ENCODE data around the gene SLX4.

SLX4 gene

DNA sequence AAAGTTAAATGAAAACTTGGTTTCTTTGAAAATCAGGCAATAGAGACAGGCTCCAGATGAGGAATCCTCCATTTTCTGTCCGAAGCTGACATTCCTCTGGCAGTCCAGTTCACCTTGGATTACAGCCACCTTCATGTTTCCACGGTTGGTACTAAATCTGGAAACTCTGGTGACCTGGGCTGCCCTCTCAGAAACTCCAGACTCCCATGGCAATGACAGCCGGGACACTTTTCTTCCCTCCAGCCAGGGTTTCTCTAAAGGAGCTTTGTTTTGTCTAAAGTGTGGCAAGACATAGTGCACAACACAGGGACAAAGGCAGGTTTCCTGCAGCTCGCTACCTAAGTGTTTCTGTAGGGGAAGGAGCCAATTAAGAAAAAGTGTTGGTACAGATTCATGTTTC is 74.6 kb downstream of the SLX4 start:
- no peak for FAIRE-seq

DNA sequence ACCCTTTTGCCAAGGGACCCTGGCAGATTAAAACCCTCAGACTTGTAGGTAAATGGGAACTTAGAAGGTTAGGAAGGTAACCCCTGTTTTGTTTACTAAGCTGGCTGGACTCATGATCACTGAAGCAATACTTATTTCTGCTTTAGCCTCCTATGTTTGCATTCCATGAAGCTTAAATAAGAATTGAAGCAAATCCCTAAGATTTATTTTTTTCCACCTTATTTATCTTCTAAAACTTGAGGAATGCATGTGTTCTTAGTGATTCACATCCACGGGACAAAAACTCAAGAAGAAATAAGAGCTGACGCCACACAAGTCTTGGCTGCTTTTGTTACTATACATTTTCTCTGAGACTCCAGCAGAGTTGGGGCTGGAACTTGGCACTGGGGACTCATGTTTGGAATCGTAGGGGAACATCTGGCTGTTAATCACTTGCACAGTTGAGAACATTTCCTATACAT is 75.1 kb downstream of the SLX4 start:
- FAIRE-seq, result no peak
- no peak for DNase-seq (ENCODE audit: insufficient read length, low spot score)
- TF ChIP-seq, protein P1, sequence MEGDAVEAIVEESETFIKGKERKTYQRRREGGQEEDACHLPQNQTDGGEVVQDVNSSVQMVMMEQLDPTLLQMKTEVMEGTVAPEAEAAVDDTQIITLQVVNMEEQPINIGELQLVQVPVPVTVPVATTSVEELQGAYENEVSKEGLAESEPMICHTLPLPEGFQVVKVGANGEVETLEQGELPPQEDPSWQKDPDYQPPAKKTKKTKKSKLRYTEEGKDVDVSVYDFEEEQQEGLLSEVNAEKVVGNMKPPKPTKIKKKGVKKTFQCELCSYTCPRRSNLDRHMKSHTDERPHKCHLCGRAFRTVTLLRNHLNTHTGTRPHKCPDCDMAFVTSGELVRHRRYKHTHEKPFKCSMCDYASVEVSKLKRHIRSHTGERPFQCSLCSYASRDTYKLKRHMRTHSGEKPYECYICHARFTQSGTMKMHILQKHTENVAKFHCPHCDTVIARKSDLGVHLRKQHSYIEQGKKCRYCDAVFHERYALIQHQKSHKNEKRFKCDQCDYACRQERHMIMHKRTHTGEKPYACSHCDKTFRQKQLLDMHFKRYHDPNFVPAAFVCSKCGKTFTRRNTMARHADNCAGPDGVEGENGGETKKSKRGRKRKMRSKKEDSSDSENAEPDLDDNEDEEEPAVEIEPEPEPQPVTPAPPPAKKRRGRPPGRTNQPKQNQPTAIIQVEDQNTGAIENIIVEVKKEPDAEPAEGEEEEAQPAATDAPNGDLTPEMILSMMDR (IDR thresholded peaks at IDR 0.05; ENCODE audit: insufficient read depth, missing control alignments), result no peak

More for the DNA sequence above, 74.6 kb downstream of the SLX4 start:
- TF ChIP-seq, protein P1 (IDR thresholded peaks at IDR 0.05; ENCODE audit: insufficient read depth, missing control alignments), result no peak
- DNase-seq (ENCODE audit: insufficient read length, low spot score), result no peak

DNA sequence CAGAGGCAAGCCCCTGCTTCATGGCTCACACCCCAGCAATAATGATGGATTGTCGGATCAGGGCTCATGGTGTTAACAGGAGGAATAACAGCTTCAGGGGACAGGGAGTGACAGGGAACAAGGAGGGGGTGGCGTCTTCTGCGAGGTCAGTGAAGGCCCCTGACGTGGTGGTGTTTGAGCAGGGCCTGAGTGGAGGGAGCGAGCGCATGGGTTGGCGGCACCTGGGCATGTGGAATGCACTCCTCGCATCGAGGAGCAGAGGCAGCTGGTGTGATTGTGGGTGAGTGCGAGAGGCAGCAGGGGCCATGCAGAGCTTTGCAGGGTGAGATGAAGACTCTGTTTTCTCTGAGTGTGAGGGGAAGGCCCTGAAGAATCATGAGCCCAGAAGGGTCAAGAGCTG is 77.3 kb downstream of the SLX4 start:
- FAIRE-seq, result no peak
- TF ChIP-seq, protein P1 (IDR thresholded peaks at IDR 0.05; ENCODE audit: insufficient read depth, missing control alignments), result no peak
- DNase-seq (ENCODE audit: insufficient read length, low spot score), result no peak

DNA sequence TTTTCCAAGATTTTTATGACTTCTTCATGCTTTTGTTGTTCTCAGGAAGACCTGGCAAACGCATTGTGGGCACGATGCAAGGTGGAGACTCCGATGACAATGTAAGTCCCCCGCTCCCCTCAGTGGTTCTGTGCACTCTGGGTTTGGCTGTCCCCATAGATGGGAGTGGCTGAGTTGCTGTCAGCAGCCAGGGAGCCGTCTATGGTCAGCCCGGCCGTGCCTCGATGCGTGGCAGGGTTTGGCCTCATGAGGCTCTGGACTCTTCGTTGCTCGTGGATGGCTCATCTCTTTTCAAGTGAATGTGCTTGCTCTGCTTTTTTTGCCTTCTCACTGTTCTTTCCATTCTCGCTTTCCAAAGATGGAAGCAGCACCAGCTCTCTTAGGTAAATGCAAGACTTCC is 78.7 kb downstream of the SLX4 start:
- FAIRE-seq, result no peak
- TF ChIP-seq, protein P1 (IDR thresholded peaks at IDR 0.05; ENCODE audit: insufficient read depth, missing control alignments), result no peak
- no peak for DNase-seq (ENCODE audit: insufficient read length, low spot score)
